ENCODE results near the gene LRMDA. TPM values are rescaled to one million over a fixed set of nuclear protein-coding genes. Genes with fewer than 3 reads are reported as not detected.

The LRMDA gene
- total RNA-seq, 1 donor from 2014 or later: not detected

DNA sequence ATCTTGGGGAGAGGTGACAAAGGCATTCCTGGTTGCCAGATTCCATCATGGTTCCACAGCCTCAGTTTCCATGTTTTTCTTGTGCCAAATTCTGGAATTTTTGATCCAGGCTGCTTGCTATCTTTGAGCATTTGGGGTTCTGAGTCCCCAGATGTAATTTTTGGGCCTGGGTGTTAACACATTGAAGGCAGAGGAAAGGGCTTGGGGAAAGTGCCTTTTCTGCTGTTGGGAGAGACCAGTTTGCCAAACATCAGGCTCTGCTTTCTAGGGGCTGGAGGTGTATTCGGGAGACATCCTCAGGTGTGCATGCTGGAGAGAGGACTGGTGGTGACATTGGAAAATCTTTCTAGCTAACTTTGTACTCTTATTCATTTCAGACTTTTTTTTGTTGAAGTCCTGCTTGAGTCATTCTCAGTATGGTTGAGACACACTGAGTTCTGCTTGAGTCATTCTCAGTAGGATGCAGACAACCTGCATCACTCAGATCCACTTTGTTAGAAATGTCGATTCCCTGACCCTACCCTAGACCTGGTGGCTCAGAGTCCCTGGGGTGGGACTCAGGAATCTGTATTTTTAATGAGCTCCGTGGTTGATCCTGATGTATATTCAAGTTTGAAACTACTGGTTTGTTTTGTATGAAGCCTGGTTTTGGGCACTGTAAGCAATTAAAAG is 101.0 kb downstream of the LRMDA start:
- intact Hi-C loops (cut with micrococcal nuclease): no loop called here

DNA sequence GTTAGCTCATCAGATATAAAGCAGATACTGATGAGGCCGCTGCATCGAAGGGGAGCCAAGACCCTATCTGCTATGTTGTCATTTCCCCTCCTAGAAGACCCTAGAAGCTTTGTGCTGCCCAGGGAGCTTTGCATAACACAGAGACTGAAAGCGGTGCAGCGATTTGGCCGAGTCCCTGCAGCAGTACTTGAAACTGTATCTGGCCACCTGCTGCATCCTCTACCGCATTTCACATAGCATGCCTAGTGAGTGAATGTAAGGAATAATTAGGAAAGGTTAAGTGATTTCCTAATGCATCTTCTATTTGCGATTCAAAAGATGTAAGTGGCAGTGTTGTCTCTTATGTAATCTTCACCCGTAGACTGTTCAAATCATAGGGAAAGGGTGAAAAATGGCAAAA is 106.7 kb downstream of the LRMDA start:
- intact Hi-C loops (cut with micrococcal nuclease): no loop called here

DNA sequence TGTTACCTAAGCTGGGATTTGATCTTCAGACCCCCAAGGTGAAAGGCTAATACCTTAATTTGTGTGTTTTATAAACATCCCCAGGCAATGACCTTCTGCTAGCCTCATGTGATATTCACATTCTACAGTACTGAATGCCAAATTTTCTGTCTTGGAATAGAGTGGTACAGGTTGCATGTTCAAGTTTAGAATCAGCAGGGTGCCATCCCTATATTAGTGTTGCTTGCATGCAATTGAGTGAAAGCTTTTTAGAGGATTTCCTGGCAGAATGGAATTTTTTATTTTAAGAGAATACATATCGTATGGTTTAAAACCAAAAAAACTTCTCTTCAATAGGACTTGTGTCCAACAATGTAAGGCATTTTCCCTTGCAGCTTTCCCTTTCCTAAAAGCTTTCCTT is 107.3 kb downstream of the LRMDA start:
- intact Hi-C loops (cut with micrococcal nuclease): no loop called here

DNA sequence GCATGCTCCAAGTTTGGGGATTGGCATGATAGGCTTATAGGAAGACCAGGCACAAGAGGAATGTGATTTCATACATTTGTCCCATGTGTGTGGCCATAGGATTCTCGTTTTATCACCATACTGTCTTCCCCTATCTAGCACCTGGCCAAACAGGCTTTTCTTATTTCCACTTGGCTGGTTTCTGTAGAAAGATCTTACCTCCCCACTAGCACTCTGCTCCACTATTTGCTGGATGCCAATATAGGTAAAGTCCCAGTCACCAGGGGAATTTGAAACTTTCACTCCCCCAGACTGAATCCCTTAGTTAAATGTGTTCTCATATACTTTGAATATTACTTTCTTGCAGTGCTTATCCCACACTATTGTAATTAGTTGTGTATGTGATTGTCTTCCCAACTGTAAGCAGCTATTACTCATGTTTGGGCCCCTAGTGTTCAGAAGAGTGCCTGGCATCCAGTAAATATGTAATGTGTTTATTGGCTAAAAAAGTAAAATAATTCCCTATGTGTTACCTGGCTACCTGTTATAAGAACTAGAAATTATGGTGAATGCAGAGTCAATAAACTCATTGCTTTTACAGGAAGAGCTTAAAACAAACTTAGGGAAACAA is 109.0 kb downstream of the LRMDA start:
- intact Hi-C loops (cut with micrococcal nuclease): no loop called here

DNA sequence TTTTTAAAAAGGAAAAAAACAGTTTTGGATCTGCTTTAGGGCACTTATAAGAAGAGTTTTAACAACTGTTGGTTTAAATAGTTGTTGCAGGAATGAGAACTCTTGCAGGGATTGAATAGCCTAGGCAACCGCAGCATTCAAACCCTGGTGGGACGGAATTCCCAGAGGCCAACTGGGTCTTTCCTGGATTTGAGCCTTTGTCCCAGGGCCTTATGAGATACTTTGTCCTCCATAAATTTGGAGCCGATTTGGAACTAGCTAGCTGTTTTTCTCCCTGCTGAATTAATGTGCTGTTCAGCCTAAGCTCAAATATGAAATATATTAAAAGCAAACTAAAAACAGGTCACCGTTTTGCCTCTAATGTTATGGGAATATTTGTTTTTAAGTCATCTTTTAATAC is 109.6 kb downstream of the LRMDA start:
- intact Hi-C loops (cut with micrococcal nuclease): no loop called here

DNA sequence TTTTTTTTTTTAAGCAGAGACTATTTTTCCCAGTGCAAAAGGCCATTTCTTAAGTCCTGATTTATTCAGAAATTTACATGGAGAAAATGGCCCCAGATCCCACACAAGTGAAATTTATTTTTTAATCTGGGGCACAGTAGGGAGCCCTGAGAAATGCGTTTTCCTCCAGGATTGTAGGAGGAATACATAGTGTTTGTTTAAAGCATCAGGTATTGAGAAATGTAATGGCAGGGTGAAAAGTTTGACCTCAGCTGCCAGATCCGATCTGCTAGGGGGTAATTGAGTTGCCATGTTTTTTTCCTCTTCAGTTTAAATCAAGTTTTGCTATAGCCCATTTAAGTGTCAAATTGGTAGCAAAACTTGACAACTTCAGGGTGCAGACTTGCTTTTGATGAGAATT is 110.0 kb downstream of the LRMDA start:
- intact Hi-C loops (cut with micrococcal nuclease): no loop called here

DNA sequence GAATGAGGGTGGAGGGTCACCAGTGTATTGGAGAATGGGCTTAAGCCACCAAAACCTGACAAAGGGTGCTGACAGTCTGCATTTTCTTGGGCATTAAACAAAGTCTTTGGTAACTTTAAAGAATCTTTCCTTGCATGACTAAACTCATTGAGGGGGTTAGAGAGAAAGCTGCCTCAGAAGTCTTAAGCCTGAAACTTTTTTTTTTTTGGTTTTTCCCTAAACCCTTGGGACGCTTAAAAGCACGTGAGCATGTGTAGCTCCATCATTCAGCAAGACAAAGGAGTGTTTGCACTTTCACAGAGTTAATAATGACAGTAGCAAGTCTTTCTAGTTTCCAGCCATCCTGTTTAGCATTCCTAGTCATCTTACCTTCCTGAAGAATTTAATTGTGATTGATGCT is 110.7 kb downstream of the LRMDA start:
- intact Hi-C loops (cut with micrococcal nuclease): no loop called here

DNA sequence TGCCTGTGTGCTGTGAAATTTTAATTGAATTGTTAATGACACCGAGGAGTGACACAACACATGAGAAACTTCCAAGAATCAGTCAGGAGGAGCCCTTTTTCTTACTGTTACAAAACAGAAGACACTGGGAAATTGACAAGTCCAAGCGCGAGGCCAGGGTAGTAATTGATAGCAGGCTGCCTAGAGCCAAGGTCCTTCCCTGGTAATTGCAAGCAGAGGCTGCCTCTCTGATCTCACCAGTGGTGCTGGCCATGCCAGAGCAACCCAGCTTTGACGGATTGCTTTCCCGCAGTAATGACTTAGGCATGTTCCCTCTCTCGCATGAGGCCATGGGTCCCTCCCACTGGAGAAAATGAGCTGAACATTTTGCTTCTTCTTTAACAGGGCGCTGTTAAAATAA is 111.5 kb downstream of the LRMDA start:
- intact Hi-C loops (cut with micrococcal nuclease): no loop called here

DNA sequence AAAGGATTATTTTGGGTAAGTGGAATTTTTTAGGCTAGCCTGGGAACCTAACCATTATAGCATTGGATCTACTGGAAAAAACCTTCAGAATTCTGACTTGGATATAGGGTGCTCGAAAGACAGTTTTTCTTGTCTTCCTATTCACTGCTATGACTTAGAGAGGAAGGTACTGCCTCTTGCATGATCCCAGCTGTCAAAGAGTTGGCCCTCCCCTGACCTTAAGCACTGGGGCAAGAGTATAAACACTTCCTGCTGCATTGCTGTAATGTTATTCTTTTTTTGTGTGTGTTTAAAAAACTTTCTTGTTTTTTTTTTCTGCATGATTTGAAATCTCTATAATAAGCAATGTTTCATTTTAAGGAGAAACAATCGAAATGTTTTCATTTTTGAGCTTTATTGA is 113.0 kb downstream of the LRMDA start:
- intact Hi-C loops (cut with micrococcal nuclease): no loop called here

DNA sequence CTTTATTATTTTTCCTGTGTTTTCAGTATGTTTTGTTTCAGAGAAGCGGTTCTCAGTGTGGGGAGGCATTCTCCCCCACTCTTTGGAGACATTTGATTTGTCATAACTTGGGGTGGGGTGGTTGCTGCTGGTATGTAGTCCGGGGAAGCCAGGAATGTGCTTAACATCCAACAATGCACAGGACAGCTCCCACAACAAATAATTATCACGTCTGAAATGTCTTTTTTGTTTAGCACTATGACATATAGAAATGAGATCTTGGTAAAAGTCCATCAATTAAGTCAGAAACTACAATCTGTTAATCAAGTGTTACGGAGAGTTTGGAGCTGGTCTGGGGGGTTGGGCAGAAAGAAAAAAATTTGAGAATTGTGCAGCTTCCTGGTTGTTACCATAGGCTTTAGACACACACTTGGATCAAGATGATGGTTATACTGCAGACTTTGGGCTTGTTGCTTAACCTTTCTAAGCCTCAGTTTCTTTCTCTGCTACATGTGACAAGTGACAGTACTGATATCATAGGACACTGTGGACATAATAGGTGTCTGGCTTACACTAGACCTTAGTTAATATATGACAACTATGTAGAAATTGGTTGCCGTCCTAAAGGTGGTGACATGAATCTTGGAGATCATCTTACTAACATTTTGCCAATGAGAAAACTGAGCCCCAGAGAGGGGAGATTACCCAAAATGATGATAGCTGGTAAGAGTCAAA is 113.7 kb downstream of the LRMDA start:
- intact Hi-C loops (cut with micrococcal nuclease): no loop called here

DNA sequence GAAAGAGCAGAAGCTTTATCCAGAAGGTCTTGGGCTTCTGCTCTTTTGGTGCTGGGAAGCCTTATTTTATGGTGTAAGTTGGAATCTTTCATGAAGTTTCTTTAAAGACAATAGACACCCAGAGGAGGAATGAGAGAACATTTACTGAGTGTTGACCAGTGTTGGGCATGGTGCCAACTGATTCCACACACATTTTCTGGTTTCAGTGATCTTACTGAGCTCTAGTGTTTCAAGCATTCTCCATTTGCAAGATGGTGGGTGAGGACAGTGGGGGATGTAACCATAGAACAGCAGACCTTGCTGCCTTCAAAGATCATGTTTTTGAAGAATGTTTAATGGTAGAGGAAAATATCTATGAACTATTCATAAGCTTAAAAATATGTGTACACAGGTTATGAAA is 114.6 kb downstream of the LRMDA start:
- intact Hi-C loops (cut with micrococcal nuclease): no loop called here

DNA sequence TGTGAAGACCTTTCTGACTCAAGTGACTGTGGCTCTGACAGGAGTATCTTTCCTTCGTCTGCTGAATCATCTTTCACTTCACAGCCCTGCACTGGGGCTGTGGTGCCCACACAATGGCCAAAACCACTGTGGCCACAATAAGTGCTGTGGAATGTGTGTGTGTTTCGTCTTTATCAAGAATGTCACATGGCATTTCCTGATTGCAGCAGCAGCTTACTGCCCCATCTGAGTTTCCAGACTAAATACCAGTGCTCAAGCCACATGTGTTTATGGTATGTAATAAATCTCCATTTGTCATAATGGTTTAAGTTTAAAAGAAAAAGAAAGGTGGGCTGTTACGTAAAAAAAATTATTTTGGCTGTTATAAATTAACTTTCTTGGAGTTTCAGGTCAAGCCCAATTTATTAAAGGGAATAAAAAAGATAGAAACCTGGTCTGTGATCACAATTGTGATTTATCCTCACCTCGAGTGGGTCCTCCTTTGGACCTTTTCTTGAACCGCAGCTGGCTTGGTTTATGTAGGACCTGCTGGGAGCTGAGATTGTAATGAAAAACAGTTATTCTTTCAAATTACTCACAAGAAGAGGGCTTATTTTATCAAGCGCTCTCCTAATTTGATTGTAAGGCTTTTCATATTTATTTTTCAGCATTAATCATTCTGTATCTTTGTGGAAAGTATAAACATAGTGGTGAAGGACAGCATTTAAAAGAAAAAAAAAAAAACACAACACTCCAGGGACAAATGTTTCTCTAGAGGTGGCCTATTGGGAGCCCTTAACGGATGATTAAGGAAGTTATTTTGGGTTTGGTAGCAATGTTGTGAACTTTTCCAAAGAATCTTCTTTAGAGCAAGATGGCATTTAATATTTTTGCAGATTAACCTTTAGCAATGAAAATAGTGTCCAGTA is 116.2 kb downstream of the LRMDA start:
- intact Hi-C loops (cut with micrococcal nuclease): no loop called here

DNA sequence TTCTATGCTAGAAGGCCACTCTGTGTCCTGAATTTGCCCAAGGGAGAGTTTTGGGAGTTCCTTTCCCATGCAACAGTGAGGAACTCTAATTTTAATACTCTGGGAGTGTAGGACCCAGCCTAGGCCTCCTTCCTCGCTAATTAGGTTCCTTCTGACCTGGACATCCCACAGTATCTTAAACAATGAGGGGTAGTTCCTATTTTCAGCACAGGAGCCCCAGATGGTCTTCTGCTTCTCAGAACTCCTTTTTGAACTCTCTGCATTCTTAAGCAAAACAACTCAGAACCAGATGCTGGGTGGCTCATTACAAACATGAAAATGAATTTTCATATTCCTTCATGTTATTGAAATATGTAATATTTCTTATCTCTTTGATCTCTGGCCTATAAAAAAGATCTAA is 116.9 kb downstream of the LRMDA start:
- intact Hi-C loops (cut with micrococcal nuclease): no loop called here

DNA sequence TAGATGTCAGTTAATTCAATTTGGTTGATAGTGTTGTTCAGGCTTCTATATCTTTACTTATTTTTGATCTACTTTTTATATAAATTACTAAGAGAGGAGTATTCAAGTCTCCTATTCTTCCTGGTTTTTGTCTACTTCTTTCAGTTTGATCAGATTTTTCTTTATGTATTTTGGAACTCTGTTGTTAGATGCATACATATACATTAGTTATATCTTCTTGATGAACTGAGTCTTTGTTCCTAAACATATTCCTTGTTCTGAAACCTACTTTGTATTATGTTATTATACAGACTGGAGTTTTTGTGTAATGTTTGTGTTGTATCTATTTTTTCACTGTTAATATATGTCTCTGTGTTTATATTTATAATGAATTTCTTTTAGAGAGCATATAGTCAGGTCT is 118.8 kb downstream of the LRMDA start:
- intact Hi-C loops (cut with micrococcal nuclease): no loop called here

DNA sequence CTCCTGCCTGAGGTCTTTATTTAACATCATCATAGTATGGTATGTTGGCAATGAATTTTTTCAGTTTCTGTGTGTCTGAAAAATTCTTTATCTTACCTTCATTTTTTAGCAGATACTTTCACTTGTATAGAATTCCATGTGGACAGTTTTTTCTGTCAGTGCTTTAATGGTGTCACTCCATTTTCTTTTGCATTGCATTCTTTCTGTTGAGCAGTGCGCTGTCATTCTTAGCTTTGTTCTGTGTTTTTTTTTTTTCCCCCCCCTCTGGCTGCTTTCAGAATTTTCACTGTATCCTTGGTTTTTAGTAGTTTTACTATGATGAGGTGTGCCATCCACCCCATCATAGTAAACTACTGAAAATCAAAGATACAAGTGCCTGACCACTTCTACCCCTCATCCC is 120.7 kb downstream of the LRMDA start:
- intact Hi-C loops (cut with micrococcal nuclease): no loop called here

DNA sequence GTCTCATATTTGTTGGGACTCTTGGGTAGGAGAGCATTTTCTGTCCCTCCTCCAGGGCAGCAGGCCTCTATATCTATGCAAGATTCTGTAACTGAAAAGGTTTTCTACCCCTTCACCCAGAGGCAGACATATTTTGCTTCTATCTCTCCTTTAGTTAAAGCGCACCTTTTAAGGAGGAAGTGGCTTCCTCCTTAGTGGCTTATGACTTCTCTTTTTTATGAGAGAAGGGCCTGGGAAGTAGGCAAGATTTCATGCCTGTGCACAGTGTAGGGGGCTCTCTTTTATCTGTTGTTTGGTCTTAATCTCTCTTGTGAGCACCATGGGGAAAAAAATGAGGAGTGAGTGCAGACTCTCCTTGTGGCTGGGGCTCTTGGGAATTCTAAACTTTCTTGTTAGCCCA is 122.1 kb downstream of the LRMDA start:
- intact Hi-C loops (cut with micrococcal nuclease): no loop called here

DNA sequence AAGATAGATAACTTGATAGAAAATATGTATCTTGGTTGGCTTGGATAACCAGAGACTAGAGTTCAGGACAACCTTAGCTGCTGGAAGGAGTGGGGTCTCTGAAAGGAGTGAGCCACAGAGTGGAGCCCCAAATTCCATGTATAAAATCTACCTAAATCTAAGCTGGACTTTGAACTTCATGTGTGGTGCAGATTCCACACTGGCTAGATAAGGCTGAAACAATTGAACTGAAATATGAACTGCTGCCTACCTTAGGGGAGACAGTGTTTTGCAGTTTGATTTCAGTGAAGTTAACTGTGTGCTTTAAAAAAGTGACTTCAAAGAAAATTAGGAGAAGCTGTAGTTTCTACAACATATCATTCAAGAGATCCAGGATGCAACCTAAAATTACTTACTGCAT is 123.9 kb downstream of the LRMDA start:
- intact Hi-C loops (cut with micrococcal nuclease): no loop called here

DNA sequence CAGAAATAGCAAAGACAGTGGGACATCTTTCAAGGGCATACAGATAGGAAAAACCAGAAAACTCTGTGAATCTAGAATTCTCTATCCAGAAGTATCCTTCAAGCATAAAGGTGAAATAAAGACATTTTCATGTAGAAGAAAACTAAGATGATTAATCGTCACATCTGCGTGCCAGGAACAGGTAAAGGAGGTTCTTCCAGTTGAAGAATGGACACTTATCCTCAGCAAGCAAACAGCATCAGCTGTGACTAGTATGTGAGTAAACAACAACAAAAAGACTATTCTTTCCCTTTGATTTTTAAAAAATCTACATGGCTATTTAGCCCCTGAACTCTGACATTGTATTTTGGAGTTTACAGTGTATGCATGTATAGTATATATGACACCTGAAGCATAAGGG is 124.9 kb downstream of the LRMDA start:
- intact Hi-C loops (cut with micrococcal nuclease): no loop called here

DNA sequence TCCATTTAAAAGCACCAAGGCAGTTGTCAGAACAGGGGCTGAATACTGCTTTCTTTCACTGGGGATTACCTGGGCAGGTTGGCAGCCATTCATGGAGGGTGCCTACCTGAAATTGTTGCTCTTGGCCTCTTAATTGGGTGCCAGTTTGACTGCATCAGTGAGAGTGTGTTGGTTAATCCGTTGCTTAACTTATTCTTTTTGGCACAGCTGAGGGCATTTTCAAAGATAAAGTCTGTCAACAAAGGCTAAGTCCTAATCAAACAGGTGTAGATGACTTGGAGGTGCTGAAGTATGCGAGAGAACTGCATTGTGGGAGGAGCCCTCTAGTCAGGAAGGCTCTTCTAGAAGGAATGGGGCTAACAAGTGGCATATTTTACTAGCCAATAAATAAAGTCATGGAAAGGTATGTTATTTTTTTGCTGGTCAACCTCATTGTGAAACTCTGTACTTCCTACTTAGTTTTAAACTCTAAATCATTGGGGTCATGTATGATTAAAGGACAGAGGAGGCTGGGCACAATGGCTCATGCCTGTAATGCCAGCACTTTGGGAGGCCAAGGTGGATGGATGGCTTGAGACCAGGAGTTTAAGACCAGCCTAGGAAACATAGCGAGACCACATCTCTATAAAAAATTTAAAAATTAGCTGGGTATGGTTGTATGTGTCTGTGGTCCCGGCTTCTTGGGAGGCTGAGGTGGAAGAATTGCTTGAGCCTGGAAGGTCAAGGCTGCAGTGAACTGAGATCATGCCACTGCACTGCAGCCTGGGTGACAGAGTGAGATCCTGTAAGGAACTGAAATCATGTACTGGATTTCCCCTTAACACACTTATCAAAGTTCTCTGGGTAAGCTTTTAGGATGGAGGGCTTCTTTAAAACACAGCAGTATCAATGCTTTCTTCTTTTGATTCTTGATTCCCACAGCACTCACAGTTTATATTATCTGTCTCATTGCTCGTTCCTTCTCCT is 134.1 kb downstream of the LRMDA start:
- intact Hi-C loops (cut with micrococcal nuclease): no loop called here

DNA sequence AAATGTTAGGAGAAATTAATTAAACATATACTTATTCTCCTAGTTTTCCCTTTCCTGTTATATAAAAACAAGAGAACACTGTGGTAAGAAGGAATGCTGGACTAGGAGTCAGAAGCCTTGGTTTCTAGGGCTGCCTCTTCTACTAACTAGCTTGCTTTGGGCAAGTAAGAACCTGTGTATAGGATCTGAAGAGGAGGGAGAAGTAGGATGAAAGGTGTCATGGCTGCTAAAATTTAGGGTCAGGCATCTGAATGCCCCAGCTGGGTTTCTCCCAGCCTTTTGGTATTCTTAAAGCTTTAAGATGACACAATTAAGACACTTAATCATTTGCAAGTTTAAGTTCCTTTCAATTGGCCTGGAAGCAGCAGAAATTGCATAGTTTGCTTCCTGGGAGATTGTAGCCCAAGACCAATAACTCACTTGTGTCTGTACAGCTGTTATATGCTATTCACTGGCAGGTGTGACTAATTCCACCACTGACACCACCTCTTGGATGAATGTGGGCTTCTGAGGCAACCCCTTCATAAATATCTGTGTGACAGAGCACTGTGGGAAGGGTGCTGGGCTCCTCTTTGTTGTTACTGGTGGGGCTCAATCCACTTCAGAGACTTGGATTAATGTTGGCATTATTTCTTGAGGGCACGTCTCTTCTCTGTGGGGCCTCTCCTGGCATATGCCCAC is 137.2 kb downstream of the LRMDA start:
- intact Hi-C loops (cut with micrococcal nuclease): no loop called here

Measured in T-helper 1 cell treated with Interleukin-12 subunit alpha and Interleukin-12 subunit beta and Interleukin-4 antibody, amounts not matched to agents 30 ng/mL and 1 ng/mL, for 36 hours (primary cell).